WTC11 (cell line): ENCODE measurements around the gene UBN1. TPM values are rescaled to one million over a fixed set of nuclear protein-coding genes. Genes with fewer than 3 reads are reported as not detected.

ENCODE experiments used
- ATAC-seq: fragments of 200-7000 bp; cut with Tn5 transposase; 2 replicates; pipeline ENCODE4 v1.10.0; 2021; ENCODE audit warnings: mild to moderate bottlenecking, moderate library complexity
- CTCF ChIA-PET: fragments of 300-600 bp; sonication (Branson Sonifier 250); formaldehyde crosslinking; loops from one replicate; lab custom pipeline; 2021; ENCODE audit warnings: antibody characterized with exemption; lab: Charles Lee
- POLR2A ChIA-PET: fragments of 350-600 bp; sonication (Branson Sonifier 250); formaldehyde crosslinking; loops from one replicate; lab custom pipeline; 2021; ENCODE audit warnings: antibody characterized with exemption; lab: Charles Lee
- DNase-seq: peaks from one replicate; pipeline ENCODE4 v3.0.0; 2021; ENCODE audit warnings: low spot score
- H3K27ac Mint-ChIP-seq: 2 replicates; pipeline ENCODE4 v1.8.0; 2021; ENCODE audit warnings: mixed read lengths
- H3K27me3 Mint-ChIP-seq: 2 replicates; pipeline ENCODE4 v1.8.0; 2021; ENCODE audit warnings: low read depth, mild to moderate bottlenecking, moderate library complexity, mixed read lengths
- H3K36me3 Mint-ChIP-seq: 2 replicates; pipeline ENCODE4 v1.8.0; 2021; ENCODE audit warnings: mixed read lengths
- H3K4me1 Mint-ChIP-seq: 2 replicates; pipeline ENCODE4 v1.8.0; 2022; ENCODE audit warnings: mixed read lengths
- H3K4me3 Mint-ChIP-seq: 2 replicates; pipeline ENCODE4 v1.8.0; 2021; ENCODE audit warnings: mild to moderate bottlenecking, moderate library complexity, mixed read lengths
- H3K9me3 Mint-ChIP-seq: 2 replicates; pipeline ENCODE4 v1.8.0; 2021; ENCODE audit warnings: mixed read lengths
- EMX1 ChIP-seq: fragments of 250-450 bp; sonication (Bioruptor Pico); IDR thresholded peaks from 2 replicates; pipeline ENCODE4 v1.8.0; 2021; ENCODE audit warnings: mild to moderate bottlenecking
- ESRRA ChIP-seq: sonication (generic); formaldehyde crosslinking; IDR thresholded peaks from 2 replicates; pipeline ENCODE4 v1.8.1; 2022; ENCODE audit warnings: mild to moderate bottlenecking, missing genetic modification reagents, borderline replicate concordance
- GRHL2 ChIP-seq: fragments of 250-450 bp; sonication (Bioruptor Pico); IDR thresholded peaks from 2 replicates; pipeline ENCODE4 v1.8.0; 2022; ENCODE audit warnings: mild to moderate bottlenecking, moderate library complexity; ENCODE audit not compliant: insufficient replicate concordance, severe bottlenecking
- IRF2 ChIP-seq: sonication (generic); formaldehyde crosslinking; IDR thresholded peaks from 2 replicates; pipeline ENCODE4 v1.8.0; 2022; ENCODE audit warnings: low read depth, missing genetic modification reagents, borderline replicate concordance
- JAZF1 ChIP-seq: fragments of 250-450 bp; sonication (Bioruptor Pico); IDR thresholded peaks from 2 replicates; pipeline ENCODE4 v1.9.0; 2021; ENCODE audit warnings: moderate library complexity, mild to moderate bottlenecking, inconsistent platforms
- JUN ChIP-seq: sonication (generic); formaldehyde crosslinking; IDR thresholded peaks from 2 replicates; pipeline ENCODE4 v1.8.0; 2023; ENCODE audit warnings: mild to moderate bottlenecking, missing genetic modification reagents
- NFYB ChIP-seq: sonication (generic); formaldehyde crosslinking; conservative IDR thresholded peaks from 2 replicates; pipeline ENCODE4 v1.8.0; 2022; ENCODE audit warnings: low read depth, missing genetic modification reagents
- OVOL2 ChIP-seq: fragments of 250-450 bp; sonication (Bioruptor Pico); IDR thresholded peaks from 2 replicates; pipeline ENCODE4 v1.9.0; 2021; ENCODE audit warnings: mild to moderate bottlenecking, borderline replicate concordance
- SMAD4 ChIP-seq: sonication (generic); formaldehyde crosslinking; IDR thresholded peaks from 2 replicates; pipeline ENCODE4 v1.8.0; 2022; ENCODE audit warnings: mild to moderate bottlenecking, missing genetic modification reagents
- TEAD4 ChIP-seq: sonication (generic); formaldehyde crosslinking; IDR thresholded peaks from 2 replicates; pipeline ENCODE4 v1.8.0; 2022; ENCODE audit warnings: mild to moderate bottlenecking, missing genetic modification reagents
- TP53 ChIP-seq: sonication (generic); formaldehyde crosslinking; IDR thresholded peaks from 2 replicates; pipeline ENCODE4 v1.8.1; 2023; ENCODE audit warnings: mild to moderate bottlenecking, missing genetic modification reagents
- ZNF121 ChIP-seq: sonication (generic); formaldehyde crosslinking; IDR thresholded peaks from 2 replicates; pipeline ENCODE4 v1.8.0; 2023; ENCODE audit warnings: missing genetic modification reagents
- ZNF138 ChIP-seq: sonication (generic); formaldehyde crosslinking; conservative IDR thresholded peaks from 2 replicates; pipeline ENCODE4 v1.8.1; 2022; ENCODE audit warnings: mild to moderate bottlenecking, moderate library complexity, missing genetic modification reagents
- ZNF416 ChIP-seq: fragments of 250-450 bp; sonication (Bioruptor Pico); IDR thresholded peaks from 2 replicates; pipeline ENCODE4 v1.9.0; 2021; ENCODE audit warnings: mild to moderate bottlenecking, inconsistent platforms
- total RNA-seq: library from RNA; stranded (reverse); gene quantifications from 3 replicates; pipeline ENCODE4 v1.2.3, GENCODE V29; 2021
- TF ChIP-seq, protein P1 (sequence below): fragments of 250-450 bp; sonication (Bioruptor Pico); IDR thresholded peaks from 2 replicates; pipeline ENCODE4 v2.1.2; 2022; ENCODE audit warnings: mild to moderate bottlenecking, moderate library complexity
- TF ChIP-seq, protein P2 (sequence below): sonication (generic); formaldehyde crosslinking; IDR thresholded peaks from 2 replicates; pipeline ENCODE4 v1.8.1; 2023; ENCODE audit warnings: mild to moderate bottlenecking, missing genetic modification reagents
- TF ChIP-seq, protein P3 (sequence below): fragments of 250-450 bp; sonication (Bioruptor Pico); IDR thresholded peaks from 2 replicates; pipeline ENCODE4 v1.9.0; 2021; ENCODE audit warnings: moderate library complexity, mild to moderate bottlenecking, inconsistent platforms, borderline replicate concordance
- TF ChIP-seq, protein P4 (sequence below): sonication (generic); formaldehyde crosslinking; IDR thresholded peaks from 2 replicates; pipeline ENCODE4 v1.8.0; 2022; ENCODE audit warnings: mild to moderate bottlenecking, missing genetic modification reagents
- TF ChIP-seq, protein P5 (sequence below): sonication (generic); formaldehyde crosslinking; IDR thresholded peaks from 2 replicates; pipeline ENCODE4 v1.8.0; 2022; ENCODE audit warnings: mild to moderate bottlenecking, missing genetic modification reagents
- TF ChIP-seq, protein P6 (sequence below): fragments of 250-450 bp; sonication (Bioruptor Pico); IDR thresholded peaks from 2 replicates; pipeline ENCODE4 v1.8.0; 2021; ENCODE audit warnings: mild to moderate bottlenecking
- TF ChIP-seq, protein P7 (sequence below): sonication (generic); formaldehyde crosslinking; IDR thresholded peaks from 2 replicates; pipeline ENCODE4 v1.8.1; 2023; ENCODE audit warnings: mild to moderate bottlenecking, missing genetic modification reagents, borderline replicate concordance
- TF ChIP-seq, protein P8 (sequence below): sonication (generic); formaldehyde crosslinking; conservative IDR thresholded peaks from 2 replicates; pipeline ENCODE4 v1.8.1; 2022; ENCODE audit warnings: mild to moderate bottlenecking, missing genetic modification reagents
- TF ChIP-seq, protein P9 (sequence below): sonication (generic); formaldehyde crosslinking; IDR thresholded peaks from 2 replicates; pipeline ENCODE4 v1.8.0; 2023; ENCODE audit warnings: mild to moderate bottlenecking, missing genetic modification reagents

The UBN1 gene
- total RNA-seq, 1 experiment from 2014 or later: 38.5 TPM

DNA sequence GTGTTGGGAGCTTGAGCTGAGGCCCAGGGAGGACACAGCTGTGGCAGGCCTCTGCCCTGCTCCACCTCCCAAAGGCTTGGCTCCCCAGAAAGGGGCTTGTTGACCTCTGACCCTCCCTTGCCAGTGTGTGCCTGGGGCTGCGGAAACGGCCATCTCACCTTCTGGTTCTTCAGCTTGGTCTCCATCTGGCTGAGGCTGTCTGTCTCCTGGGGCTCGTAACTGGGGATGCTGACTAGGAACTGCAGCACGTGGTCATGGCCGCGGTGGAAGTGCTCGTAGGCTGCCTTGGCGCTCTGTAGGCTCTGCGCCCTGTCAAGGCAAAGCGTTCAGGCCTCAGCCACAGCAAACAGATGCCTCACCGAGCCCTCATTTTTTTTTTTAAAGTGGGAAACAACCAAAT is 42.7 kb downstream of the UBN1 start (continued):
- TF ChIP-seq EMX1 (CRISPR knock-in tag) (no peak), ESRRA (CRISPR knock-in tag) (no peak)
- TF ChIP-seq, protein P1, sequence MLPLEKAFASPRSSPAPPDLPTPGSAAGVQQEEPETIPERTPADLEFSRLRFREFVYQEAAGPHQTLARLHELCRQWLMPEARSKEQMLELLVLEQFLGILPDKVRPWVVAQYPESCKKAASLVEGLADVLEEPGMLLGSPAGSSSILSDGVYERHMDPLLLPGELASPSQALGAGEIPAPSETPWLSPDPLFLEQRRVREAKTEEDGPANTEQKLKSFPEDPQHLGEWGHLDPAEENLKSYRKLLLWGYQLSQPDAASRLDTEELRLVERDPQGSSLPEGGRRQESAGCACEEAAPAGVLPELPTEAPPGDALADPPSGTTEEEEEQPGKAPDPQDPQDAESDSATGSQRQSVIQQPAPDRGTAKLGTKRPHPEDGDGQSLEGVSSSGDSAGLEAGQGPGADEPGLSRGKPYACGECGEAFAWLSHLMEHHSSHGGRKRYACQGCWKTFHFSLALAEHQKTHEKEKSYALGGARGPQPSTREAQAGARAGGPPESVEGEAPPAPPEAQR: no peak
- TF ChIP-seq, protein P2, sequence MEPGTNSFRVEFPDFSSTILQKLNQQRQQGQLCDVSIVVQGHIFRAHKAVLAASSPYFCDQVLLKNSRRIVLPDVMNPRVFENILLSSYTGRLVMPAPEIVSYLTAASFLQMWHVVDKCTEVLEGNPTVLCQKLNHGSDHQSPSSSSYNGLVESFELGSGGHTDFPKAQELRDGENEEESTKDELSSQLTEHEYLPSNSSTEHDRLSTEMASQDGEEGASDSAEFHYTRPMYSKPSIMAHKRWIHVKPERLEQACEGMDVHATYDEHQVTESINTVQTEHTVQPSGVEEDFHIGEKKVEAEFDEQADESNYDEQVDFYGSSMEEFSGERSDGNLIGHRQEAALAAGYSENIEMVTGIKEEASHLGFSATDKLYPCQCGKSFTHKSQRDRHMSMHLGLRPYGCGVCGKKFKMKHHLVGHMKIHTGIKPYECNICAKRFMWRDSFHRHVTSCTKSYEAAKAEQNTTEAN (CRISPR knock-in tag): no peak
- TF ChIP-seq, all 79 proteins: peak for 0

DNA sequence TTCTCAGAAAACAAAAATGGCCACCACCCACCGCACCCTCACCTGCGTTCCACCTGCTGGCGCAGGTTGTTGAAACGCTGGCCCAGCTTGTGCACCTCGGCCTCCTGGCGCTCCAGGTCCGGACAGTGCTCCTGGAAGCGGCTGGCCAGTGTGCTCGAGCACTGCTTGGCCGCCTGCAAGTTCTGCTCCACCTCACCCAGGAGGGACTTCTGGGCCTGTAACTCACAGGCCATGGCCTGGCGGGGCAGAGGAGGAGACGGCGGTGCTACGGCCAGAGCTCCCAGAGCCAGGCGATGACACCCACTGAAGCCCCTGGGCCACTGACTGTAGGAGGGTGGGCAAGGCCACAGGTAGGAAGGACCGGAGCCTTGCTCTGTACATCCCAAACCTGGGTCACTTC is 43.4 kb downstream of the UBN1 start:
- Mint-ChIP-seq H3K36me3 (peaks cover 32% of the 10 kb centered on the region), H3K9me3 (no peaks in the 10 kb centered on the region), H3K4me1 (no peaks in the 10 kb centered on the region), H3K27me3 (no peaks in the 10 kb centered on the region), H3K4me3 (no peak overlapping the region), H3K27ac (no peak overlapping the region)
- no peak for ATAC-seq
- no peak for DNase-seq
- POLR2A ChIA-PET: interaction anchor here (0.6 kb wide), 1 partner anchor 41 kb away, joined by 4 read pairs; no protein-coding TSS in a partner anchor
- CTCF ChIA-PET: no interaction called here
- TF ChIP-seq, protein P3, sequence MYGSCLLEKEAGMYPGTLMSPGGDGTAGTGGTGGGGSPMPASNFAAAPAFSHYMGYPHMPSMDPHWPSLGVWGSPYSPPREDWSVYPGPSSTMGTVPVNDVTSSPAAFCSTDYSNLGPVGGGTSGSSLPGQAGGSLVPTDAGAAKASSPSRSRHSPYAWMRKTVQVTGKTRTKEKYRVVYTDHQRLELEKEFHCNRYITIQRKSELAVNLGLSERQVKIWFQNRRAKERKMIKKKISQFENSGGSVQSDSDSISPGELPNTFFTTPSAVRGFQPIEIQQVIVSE (CRISPR knock-in tag): no peak
- TF ChIP-seq ZNF138 (CRISPR knock-in tag) (no peak), JAZF1 (no peak), ZNF121 (no peak), OVOL2 (no peak), NFYB (CRISPR knock-in tag) (no peak), JUN (CRISPR knock-in tag) (no peak), ZNF416 (CRISPR knock-in tag) (no peak), IRF2 (CRISPR knock-in tag) (no peak), TEAD4 (no peak), SMAD4 (CRISPR knock-in tag) (no peak), GRHL2 (CRISPR knock-in tag) (no peak), TP53 (no peak)
- TF ChIP-seq, protein P4, sequence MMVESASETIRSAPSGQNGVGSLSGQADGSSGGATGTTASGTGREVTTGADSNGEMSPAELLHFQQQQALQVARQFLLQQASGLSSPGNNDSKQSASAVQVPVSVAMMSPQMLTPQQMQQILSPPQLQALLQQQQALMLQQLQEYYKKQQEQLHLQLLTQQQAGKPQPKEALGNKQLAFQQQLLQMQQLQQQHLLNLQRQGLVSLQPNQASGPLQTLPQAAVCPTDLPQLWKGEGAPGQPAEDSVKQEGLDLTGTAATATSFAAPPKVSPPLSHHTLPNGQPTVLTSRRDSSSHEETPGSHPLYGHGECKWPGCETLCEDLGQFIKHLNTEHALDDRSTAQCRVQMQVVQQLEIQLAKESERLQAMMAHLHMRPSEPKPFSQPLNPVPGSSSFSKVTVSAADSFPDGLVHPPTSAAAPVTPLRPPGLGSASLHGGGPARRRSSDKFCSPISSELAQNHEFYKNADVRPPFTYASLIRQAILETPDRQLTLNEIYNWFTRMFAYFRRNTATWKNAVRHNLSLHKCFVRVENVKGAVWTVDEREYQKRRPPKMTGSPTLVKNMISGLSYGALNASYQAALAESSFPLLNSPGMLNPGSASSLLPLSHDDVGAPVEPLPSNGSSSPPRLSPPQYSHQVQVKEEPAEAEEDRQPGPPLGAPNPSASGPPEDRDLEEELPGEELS (CRISPR knock-in tag): no peak
- TF ChIP-seq, protein P5, sequence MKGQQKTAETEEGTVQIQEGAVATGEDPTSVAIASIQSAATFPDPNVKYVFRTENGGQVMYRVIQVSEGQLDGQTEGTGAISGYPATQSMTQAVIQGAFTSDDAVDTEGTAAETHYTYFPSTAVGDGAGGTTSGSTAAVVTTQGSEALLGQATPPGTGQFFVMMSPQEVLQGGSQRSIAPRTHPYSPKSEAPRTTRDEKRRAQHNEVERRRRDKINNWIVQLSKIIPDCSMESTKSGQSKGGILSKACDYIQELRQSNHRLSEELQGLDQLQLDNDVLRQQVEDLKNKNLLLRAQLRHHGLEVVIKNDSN: no peak
- TF ChIP-seq, protein P6, sequence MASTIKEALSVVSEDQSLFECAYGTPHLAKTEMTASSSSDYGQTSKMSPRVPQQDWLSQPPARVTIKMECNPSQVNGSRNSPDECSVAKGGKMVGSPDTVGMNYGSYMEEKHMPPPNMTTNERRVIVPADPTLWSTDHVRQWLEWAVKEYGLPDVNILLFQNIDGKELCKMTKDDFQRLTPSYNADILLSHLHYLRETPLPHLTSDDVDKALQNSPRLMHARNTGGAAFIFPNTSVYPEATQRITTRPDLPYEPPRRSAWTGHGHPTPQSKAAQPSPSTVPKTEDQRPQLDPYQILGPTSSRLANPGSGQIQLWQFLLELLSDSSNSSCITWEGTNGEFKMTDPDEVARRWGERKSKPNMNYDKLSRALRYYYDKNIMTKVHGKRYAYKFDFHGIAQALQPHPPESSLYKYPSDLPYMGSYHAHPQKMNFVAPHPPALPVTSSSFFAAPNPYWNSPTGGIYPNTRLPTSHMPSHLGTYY (CRISPR knock-in tag): no peak
- TF ChIP-seq, protein P7, sequence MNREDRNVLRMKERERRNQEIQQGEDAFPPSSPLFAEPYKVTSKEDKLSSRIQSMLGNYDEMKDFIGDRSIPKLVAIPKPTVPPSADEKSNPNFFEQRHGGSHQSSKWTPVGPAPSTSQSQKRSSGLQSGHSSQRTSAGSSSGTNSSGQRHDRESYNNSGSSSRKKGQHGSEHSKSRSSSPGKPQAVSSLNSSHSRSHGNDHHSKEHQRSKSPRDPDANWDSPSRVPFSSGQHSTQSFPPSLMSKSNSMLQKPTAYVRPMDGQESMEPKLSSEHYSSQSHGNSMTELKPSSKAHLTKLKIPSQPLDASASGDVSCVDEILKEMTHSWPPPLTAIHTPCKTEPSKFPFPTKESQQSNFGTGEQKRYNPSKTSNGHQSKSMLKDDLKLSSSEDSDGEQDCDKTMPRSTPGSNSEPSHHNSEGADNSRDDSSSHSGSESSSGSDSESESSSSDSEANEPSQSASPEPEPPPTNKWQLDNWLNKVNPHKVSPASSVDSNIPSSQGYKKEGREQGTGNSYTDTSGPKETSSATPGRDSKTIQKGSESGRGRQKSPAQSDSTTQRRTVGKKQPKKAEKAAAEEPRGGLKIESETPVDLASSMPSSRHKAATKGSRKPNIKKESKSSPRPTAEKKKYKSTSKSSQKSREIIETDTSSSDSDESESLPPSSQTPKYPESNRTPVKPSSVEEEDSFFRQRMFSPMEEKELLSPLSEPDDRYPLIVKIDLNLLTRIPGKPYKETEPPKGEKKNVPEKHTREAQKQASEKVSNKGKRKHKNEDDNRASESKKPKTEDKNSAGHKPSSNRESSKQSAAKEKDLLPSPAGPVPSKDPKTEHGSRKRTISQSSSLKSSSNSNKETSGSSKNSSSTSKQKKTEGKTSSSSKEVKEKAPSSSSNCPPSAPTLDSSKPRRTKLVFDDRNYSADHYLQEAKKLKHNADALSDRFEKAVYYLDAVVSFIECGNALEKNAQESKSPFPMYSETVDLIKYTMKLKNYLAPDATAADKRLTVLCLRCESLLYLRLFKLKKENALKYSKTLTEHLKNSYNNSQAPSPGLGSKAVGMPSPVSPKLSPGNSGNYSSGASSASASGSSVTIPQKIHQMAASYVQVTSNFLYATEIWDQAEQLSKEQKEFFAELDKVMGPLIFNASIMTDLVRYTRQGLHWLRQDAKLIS (CRISPR knock-in tag): no peak
- TF ChIP-seq, protein P8, sequence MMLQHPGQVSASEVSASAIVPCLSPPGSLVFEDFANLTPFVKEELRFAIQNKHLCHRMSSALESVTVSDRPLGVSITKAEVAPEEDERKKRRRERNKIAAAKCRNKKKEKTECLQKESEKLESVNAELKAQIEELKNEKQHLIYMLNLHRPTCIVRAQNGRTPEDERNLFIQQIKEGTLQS (CRISPR knock-in tag): no peak
- TF ChIP-seq, protein P9, sequence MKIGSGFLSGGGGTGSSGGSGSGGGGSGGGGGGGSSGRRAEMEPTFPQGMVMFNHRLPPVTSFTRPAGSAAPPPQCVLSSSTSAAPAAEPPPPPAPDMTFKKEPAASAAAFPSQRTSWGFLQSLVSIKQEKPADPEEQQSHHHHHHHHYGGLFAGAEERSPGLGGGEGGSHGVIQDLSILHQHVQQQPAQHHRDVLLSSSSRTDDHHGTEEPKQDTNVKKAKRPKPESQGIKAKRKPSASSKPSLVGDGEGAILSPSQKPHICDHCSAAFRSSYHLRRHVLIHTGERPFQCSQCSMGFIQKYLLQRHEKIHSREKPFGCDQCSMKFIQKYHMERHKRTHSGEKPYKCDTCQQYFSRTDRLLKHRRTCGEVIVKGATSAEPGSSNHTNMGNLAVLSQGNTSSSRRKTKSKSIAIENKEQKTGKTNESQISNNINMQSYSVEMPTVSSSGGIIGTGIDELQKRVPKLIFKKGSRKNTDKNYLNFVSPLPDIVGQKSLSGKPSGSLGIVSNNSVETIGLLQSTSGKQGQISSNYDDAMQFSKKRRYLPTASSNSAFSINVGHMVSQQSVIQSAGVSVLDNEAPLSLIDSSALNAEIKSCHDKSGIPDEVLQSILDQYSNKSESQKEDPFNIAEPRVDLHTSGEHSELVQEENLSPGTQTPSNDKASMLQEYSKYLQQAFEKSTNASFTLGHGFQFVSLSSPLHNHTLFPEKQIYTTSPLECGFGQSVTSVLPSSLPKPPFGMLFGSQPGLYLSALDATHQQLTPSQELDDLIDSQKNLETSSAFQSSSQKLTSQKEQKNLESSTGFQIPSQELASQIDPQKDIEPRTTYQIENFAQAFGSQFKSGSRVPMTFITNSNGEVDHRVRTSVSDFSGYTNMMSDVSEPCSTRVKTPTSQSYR (CRISPR knock-in tag): no peak
